GM04504 (cell line): ENCODE measurements around the gene PTX4.

ENCODE experiments used
- DNase-seq: peaks from one replicate; pipeline ENCODE4 v3.0.0-alpha.2; 2012; ENCODE audit warnings: low read depth

Gene PTX4

DNA sequence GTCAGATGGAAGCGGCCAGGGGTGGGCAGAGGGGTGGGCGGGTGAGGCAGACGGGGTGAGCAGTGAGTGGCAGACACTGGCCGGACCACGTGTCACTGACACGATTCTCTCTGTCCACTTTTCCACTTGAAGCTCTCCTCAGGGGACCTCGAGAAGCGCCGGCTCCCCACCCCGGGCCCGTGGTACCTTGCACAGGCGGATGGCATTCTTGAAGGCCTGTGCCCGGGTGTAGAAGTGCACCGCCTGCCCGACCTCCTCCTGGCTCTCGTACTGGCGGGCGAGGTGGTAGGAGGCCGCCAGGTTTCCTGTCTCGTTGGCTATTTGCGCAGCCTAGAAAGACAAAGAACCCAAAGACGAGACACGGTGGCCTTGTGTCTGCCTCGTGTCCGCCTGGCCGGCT is 35.6 kb upstream of the PTX4 start:
- no peak for DNase-seq

DNA sequence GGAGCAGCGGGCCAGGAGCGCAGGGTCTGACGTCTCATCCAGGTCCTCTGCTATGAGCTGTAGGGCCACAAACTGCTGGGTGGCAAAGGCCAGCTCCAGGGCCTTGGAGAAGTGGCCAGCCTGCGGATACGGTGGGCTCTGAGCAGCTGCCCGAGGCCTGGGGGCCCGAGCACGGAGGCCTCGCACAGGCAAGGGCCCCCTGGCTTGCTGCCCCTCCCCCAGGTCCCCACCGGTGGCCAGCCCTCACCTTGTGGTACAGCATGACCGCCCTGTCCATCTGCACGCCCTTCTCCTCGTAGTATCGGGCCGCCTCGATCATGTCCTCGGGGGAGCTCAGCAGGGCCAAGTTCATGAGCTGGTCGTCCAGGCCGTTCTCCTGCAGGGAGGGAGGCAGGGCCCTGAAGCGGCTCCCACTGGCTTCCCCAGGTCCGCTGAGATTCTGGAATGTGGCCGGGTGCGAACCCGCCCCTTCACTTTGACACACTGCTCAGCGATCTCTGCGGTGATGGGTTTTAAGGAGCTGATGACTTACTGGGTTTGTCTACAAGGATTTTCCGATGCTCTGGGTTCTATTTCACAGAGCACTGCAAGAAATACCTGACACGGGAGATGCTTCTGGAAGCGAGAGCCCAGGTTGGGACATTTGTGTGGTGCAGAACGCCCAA is 35.0 kb upstream of the PTX4 start:
- DNase-seq: no peak

DNA sequence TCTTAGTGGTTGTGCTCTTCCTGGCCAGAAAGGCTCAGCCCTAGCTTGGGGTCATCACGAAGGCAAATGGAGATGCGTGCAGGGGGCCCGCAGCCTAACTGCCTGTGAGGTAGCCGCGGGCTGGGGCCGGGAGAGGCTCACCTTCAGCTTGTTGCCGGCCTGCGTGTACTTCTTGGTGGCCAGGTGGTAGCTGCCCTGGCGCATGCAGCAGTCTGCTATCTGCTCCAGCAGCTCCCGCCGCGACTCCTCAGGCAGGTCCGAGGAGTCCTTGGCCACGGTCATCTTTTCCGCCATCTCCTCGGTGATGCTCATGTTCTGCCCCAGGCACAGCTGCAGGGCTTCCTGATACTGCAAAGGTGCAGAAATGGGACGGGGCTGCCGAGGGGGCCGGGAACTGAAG is 31.7 kb upstream of the PTX4 start:
- DNase-seq: no peak

DNA sequence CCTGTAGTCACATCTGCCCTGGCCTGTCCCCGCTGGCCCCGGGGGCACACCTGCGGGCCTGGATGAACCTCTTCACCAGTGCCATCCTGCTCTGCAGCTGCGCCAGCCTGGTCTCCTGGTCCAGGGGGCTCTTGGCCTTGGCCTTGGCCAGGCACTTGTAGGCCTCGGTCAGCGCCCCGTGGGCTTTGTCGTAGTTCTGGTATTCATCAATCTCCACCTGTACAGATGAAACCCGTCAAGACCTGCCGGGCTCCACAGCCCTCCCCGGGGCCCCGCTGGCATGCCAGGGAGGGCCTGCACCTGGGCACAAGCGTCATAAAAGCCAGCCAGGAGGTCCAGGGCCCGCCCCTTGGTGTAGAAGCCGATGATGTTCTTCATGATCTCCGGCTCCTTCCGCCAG is 31.1 kb upstream of the PTX4 start:
- no peak for DNase-seq

DNA sequence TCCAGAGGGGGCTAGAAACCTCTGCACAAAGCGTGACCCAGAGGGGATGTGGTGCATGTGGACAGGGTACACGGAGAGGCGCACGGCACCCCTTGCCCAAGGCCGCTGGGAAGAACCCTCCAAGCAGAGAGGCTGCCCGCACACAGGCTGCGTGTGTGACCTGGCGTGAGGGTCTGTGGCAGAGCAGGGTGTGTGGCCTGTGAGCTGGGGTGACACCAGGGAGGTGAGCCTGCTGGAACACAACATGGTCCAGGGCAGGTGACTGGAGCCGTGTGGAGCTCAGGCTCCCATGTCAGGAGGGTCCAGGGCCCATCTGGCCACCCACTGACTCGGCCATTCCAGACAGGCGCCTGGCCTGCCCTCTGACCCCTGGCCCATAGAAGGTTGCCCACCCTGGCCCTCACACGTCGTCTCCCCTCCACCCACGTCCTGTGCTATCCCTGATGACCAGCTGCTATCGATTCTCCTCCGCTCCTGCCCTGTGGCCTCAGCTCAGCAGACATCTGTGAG is 29.9 kb upstream of the PTX4 start:
- no peak for DNase-seq

DNA sequence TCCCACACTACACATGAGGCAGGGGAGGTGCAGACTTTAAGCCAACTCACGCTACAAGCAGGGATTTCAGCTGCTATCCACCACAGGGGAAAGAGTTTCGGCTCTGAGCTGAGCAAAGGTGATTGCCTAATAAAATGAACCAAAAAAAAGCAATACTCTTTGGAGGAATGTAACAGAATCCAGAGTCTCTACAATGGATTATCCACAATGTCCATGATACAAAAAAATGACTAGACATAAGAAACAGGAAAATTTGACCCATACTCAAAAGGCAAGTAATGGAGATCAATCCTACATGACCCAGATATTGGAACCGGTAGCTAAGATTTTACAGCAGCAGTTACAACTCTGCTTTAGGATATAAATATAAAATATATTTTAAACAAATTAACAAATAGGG is 25.8 kb upstream of the PTX4 start:
- DNase-seq: no peak

DNA sequence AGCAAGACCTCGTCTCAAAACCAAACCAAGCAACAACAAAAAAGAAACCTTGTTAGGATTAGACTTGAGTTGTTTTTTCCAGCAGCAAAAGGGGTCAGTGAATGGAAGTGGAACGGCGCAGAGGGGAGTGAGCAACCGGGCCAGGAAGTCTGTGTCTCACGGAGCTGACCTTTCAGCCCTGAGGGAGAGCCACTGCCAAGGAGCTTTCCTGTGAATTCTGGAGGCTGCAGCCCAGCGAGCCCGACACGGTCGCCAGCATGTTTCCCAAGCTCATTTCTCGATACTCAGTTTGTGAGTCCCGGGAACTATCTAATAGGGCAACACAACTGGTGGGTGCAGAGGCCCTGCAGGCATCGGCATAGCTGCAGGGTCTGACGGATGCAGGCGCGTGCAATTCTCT is 24.0 kb upstream of the PTX4 start:
- DNase-seq: no peak

DNA sequence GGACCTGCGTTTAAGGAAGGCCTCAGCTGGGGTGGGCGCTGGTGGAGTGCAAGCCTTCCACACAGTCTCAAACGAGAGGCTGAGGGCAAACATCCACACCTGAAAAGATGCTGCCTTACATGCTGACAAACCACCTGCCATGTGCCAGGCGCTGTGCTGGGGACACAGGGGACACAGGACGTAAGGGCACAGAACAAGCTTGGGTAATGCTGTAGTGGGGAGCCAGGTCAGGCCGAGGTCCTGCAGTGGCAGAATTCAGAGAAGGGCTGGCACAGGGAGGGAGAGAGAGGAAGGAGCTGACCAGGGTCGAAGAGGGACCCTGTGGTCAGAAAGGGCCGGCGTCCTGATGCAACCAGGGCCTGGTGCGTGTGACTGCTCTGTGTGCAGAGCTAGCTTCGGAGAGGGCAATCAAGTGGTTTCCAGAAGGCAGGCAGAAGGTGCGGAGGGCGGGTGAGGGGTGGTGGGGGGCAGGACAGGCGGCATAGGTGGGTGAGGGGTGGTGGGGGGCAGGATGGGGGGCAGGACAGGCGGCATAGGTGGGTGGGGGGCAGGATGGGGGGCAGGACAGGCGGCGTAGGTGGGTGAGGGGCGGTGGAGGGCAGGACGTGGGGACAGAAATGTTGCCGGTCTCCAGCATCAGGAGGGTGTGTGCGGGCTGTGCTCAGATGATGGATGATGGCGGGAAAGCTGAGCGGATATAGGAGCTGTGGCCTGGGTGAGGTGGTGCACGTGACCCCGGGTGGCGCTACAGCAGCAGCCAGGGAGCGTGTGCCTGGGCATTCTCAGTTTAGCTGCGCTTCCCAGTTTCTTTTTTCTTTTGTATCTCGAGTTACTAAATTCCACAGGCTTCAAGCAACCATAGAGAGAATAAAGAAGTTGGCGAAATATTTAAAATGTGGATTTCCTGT is 23.2 kb upstream of the PTX4 start:
- no peak for DNase-seq

DNA sequence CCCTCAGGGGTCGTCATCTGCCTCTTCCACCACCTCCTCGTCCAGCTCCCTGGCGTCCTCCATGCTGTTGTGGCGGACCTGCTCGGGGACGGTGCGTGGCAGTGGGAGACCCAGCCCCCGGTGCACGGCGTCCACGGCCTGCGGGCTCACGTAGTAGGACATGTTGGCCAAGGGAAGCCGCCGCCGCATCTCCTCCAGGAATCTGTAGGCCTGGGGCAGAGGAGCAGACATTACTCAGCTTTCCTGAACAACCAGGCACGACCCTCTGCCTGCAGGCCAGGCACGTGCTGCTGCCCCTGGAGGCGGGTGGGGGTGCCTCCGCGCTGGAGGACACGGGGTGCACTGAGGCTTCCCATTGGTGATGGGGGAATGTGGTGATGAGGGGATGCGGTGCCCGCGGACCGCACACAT is 22.2 kb upstream of the PTX4 start:
- DNase-seq: no peak

DNA sequence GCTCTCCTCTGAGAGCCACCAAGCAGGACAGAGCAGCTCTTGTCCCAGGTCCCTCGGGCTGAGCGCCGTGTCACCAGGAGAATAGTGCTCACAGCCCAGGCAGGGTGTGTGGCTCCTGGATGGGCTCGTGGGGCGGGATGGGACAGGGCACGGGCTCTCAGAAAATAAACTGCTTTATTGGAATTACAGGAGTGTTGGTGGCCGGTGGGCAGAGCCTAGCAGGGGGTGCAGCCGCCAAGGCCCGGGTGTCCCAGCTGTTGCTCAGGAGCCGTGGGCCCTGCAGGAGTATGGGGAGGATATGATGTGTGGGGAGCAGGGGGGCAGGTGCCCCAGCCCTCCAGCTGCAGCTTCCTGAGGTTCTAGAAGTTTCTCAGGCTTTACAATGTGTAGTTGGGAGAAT is 21.5 kb upstream of the PTX4 start:
- no peak for DNase-seq

DNA sequence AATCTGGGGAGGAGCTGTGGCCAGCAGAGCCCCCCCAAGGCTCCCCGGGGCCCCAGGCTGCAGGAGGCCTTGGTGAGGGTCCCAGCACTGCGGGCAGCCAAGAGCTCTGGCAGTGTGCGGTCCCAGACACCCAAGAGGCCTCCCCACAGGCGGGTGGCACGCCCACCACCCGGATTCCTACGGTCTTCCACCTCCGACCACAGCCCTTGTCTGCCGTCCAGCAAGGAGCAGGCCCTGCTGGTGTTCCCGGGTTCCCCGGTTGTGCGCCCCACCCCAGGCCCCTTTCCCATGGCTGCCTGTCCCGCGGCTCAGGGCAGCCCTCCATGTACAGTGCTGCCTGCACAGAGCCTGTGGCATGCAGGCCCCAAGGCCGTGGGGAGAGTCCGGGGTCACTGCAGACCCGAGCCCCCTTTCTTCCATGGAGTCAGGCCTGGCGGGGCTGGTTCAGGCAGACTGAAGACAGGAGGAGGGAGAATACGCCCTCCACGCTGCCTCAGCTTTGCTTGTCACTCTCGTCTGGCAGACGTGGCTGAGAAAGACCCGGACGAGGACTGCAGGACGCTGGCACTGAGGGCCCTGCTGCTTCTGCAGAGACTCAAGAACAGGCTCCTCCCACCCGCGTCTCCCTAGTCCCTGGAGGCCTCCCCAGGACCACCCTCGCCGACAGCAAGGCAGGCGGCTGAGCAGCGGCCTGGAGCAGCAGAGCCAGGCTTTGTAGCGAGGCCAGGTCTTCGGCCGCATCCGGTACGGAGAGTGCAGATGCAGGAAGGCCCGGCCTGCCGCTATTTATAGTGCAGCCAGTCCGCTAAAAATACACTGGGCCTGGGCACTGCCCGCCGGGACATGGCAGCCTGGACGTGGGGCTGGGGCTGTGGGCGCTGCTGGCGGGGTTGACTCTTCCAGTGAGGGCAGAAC is 20.8 kb upstream of the PTX4 start:
- DNase-seq: no peak

DNA sequence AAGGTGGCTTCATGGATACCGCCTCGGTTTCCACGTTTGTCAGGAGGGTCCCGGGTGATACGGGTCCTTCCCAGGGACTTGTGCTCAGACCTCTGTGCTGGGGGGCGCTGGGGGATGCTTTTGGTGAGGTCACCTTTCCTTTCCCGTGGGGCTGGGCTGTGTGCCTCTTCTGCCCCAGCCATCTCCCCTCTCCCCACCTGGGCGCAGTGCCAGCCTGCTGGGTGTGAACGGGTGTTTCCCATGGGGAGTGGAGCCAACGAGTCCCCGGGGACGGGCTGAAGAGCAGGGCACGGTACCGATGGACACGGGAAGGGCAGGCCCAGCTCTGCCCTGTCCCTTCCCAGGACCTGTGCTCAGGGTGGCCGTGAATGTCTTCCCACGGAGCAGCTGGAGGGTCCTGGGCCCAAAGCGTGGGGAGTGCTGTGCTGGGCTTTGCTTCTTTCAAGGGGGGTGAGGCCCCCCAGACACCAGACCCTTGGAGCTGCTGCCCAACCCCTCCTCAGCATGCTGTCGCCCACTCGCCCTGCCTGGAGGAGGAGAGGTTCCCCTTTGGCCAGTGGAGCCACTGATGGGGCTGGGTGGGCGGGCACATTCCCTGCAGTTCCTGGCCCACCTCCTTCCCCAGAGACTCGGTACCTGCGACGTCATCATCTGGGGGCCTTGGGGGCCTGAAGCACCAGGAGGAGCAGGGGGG is 19.9 kb upstream of the PTX4 start:
- no peak for DNase-seq

DNA sequence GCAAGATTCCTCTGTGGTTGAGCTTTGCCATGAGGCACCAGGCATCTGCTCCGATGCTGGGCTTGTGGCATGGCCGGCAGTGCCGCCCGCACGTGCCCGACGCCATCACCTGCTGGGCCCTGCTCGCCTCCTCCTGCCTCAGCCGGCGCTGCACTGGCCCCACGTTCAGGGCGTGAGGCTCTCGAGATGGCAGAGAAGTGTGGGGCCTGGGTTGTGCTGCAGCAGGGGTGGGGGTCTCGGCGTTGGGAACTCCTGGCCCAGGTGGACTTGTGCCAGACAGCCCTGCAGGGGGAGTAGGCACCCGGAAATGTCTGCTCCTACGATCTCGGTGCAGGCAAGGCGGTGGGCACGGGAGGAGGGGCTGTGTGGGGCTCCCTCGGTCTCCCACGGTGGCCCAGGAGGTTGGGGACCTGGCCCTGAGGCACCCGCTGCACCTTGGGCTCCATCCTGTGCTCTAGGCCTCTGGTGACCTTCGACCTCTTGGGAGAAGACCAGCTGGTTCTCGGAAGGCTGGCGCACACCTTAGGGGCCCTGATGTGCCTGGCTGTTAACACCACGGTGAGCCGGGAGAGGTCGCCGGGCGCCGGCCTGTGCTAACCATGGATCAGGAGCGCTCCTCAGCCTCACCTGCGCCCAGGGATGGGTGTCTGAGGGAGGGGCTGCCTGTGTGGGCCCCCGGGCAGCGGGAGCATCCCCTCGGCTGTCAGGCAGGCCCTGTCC is 17.9 kb upstream of the PTX4 start:
- DNase-seq: no peak

DNA sequence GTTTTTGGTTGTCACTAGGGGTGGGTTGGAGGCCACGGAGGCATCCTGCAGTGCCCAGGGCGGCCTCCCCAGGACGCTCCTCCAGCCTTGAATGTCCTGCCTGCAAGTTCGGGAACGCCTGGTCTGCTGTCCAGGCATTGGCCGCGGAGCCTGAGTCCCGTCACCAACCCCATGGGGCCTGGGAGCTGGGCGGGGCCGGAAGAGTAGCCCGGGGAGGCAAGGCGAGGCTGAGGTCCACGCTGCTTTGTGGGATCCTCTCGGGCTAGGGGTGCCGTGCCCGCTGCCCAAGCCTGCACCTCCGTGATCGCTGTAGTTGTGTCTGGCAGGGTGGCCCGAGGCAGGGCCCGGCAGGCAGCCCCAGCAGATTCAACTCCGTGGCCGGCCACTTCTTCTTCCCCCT is 17.2 kb upstream of the PTX4 start:
- no peak for DNase-seq

DNA sequence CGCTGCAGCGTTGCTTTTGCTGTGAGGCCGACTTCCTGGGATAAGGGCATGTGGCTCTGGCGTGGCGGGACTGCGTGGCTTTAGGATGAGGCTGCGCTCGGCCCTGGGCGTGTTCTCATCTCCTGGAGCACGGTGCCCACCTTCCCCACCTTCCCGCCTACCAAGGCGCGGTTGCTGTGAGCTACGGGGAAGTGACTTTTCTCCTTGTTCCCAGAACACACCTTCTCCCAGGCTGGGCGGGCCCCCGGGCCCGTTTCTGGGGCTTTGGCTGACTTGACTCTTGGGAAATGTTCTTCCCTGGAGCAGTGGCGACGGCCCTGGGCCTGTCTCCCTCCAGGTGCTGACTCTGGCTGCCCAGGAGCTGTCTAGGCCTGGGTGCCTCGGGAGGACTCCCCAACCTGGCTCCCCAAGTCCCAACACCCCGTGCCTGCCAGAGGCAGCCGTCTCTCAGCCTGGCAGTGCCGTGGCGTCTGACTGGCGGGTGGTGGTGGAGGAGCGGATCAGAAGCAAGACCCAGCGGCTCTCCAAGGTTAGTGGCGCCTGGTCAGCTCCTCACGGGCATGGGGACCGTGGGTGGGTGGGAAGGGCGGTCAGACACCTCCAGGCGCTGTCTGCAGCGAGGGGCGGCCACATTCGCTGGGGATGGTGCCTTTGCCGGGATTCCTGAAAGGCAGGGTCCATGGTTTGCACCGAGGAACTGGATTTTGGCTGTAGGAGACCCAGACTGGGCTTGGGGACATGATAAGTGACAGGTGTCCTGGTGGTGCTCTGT is 16.5 kb upstream of the PTX4 start:
- no peak for DNase-seq

DNA sequence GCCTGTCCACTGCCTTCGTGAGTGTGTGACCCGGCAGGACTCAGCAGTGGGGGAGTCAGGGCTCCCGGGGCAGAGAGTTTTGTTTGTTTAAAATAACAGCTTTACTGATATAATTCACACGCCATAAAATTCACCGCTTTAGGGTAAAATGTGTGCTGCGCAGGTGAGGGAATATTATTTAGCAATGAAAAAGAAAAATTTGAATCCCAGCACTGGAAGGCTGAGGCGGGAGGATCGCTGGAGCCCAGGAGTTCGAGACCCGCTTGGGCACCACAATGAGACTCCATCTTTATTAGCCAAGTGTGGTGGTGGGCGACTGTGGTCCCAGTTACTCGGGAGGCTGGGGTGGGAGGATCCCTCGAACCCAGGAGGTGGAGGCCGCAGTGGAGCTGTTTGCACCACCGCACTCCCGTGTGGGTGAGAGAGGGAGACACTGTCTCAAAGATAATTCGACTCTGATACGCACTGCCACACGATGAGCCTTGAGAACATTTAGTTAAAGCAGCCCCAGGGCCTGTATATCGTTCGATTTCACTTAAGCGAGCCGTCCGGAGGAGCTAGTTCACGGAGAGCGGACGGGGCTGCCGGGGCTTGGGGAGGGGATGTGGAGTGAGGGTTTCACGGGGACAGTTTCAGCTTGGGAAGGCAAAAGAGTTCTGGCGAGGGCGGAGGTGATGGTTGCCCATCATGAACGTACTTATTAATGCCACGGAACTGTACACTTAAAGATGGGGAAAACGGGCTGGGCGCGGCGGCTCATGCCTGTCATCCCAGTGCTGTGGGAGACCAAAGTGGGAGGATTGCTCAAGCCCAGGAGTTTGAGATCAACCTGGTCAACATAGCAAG is 14.6 kb upstream of the PTX4 start:
- DNase-seq: no peak

DNA sequence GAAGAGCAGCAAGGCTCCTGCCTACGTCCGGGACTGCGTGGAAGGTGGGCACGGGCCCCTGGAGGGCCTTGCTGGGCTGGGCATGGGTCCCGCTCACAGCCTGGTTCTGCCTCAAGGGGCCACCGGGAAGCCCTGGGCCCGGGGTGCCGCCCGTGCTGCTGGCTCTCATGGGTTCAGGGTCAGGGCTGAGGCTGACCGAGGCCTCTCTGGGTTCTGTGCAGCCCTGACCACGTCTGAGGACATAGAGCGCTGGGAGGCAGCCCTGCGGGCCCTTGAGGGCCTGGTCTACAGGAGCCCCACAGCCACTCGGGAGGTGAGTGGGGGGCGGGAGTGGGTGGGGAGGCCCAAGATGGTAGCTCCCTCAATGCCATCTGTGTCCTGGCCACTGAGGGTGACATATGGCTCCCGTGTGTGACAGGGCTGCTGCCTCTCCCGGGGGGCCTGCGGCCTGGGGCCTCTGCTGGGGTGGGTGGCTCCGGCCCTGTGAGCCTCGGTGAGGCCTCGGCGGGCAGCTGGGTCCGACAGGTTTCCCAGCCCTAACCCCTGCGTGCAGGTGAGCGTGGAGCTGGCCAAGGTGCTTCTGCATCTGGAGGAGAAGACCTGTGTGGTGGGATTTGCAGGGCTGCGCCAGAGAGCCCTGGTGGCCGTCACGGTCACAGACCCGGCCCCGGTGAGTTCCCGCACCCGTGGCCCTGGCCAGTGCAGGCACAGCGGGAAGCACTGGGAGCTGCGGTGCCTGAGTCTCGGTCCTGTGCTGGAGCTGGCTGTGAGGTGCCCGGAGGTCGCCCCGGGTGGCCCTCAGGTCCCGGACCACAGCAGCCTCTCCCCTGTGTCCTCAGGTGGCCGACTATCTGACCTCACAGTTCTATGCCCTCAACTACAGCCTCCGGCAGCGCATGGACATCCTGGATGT is 13.6 kb upstream of the PTX4 start:
- no peak for DNase-seq

DNA sequence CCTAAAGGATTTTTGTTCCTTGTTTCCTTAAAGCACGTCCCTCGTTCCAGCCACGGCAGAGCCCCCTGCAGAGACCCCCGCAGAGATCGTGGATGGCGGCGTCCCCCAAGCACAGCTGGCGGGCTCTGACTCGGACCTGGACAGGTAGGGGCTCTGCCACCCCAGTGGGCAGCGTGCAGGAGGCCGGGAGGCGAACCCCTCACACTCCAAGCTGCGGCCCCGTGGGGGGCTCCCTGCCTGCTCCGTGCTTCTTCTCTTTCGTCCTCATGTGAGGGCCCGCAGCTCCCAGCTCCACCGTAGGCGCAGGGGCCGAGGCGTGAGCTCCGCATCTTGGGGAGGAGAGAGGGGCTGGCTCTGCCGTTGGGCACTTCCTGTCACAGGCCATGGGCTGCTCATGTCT is 12.9 kb upstream of the PTX4 start:
- no peak for DNase-seq
